Adrenal gland (tissue), 12 donors: ENCODE measurements around the gene CYP19A1. TPM values are rescaled to one million over a fixed set of nuclear protein-coding genes. Genes with fewer than 3 reads are reported as not detected.

Experiments used
- DNase-seq, 7 donors: peaks; one replicate each; pipeline ENCODE4 v3.0.0-alpha.2; 2019 to 2020
- H3K27ac ChIP-seq, 5 donors: fragments of 200-600 bp; sonication (generic) in 4 of 5; 1 replicate in 3 of 5; 2 replicates in 2 of 5; pipeline versions ENCODE4 v1.5.1 to v1.8.0; 2016 to 2020; ENCODE audit warnings: mild to moderate bottlenecking in 1 of 5
- H3K27me3 ChIP-seq: fragments of 200-600 bp; 2 replicates; pipeline ENCODE4 v1.8.0; 2021
- H3K36me3 ChIP-seq, 2 donors: fragments of 200-600 bp; replicated peaks in 1 of 2; 1 replicate in 1 of 2; 2 replicates in 1 of 2; pipeline versions ENCODE4 v1.5.1 to v1.8.0; 2018 to 2022
- H3K4me1 ChIP-seq, 2 donors: fragments of 200-600 bp; replicated peaks in 1 of 2; 1 replicate in 1 of 2; 2 replicates in 1 of 2; pipeline versions ENCODE4 v1.5.1 to v1.8.0; 2018 to 2021
- H3K4me3 ChIP-seq, 4 donors: fragments of 200-600 bp; sonication (generic) in 3 of 4; one replicate each; pipeline ENCODE4 v1.5.1; 2016 to 2018
- H3K9me3 ChIP-seq, 3 donors: fragments of 200-600 bp; sonication (generic) in 1 of 3; replicated peaks in 1 of 3; 1 replicate in 2 of 3; 2 replicates in 1 of 3; pipeline versions ENCODE4 v1.5.1 to v1.8.0; 2016 to 2021
- POLR2A ChIP-seq, 2 donors: fragments of 450-650 bp; IDR thresholded peaks; one replicate each; pipeline ENCODE4 v1.6.1; 2017; ENCODE audit warnings: antibody characterized with exemption in 2 of 2, mild to moderate bottlenecking in 2 of 2, moderate library complexity in 1 of 2
- WGBS, 4 donors: extraction: QIAGEN DNeasy Blood & Tissue Kit in 2 of 4; methylation state at CpG; one replicate each; pipeline versions ENCODE4 v1.1.5 to v1.1.7; 2013 to 2017; 5-methylcytosine and 5-hydroxymethylcytosine counted together
- intact Hi-C, 2 donors: fragments of 100-400 bp; cut with DNase I; formaldehyde crosslinking; loops; one replicate each; pipeline versions ENCODE4 v1.14.1 to v1.15.0; 2022 to 2023
- polyA plus RNA-seq, 3 donors: library from polyadenylated mRNA; stranded (reverse); fragments of 200-250 nt in 2 of 3; fragments of 350-450 nt in 1 of 3; fragmentation: Illumina TruSeq in 1 of 3; extraction: RNeasy Lipid Tissue Mini Kit (QIAGEN cat#74804) in 1 of 3; gene quantifications; one replicate each; pipeline ENCODE4 v1.2.3, GENCODE V29; 2013 to 2014
- total RNA-seq, 9 donors: library from RNA; depleted of rRNA in 4 of 9; stranded (reverse); fragments of >200 nt in 4 of 9; fragments of 120-200 nt in 1 of 9; fragmentation: NEBNext Ultra II Directional in 1 of 9; extraction: Animal tissue kit (Norgen Biotek cat#: 25700) in 1 of 9; gene quantifications; one replicate each; pipeline versions ENCODE4 v1.1.0 to v1.2.4, GENCODE V29; 2013 to 2023
- TF ChIP-seq, protein P1 (sequence below), 6 experiments: fragments of 450-650 bp in 4 of 6; fragments of 200-600 bp in 2 of 6; sonication (generic) in 1 of 6; IDR thresholded peaks; 1 replicate in 5 of 6; 2 replicates in 1 of 6; pipeline versions ENCODE4 v1.5.1 to v1.8.0; 2016 to 2021; ENCODE audit warnings: antibody characterized with exemption in 6 of 6, mild to moderate bottlenecking in 2 of 6, moderate library complexity in 1 of 6
- donor health status: healthy with polysubstance abuse.
- donor health status: Bipolar disorder and iron deficiency.
- donor health status: DM: yes; HTN: yes; CAD: no.
- donor health status: DM: no; HTN: no; CAD: no.
- donor health status: DM: no; HTN: no; CAD: no.
- donor health status: DM: yes; HTN: yes; CAD: no.

CYP19A1 gene
- total and polyA plus RNA-seq, 12 donors = 0.41 to 21.6 (median 1.3) TPM

DNA sequence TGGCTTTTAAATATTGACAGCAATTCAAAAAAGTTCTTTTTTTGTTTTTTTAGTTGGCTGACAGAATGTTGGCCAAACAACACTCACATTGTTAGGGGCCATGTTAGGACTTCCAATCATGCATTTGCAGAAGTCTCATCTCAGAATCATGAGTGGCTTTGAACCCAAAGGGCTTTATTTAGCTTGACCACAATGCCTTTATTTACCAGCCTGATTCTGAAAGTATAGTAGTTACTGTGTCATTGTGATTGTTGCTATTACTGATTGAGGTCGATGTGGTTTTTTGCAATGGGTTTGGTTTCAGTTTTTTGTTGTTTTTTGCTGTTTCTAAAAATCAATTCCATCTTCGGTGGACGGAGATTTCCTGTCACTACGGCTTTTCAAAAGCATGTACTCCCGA is 10.3 kb upstream of the CYP19A1 start:
- H3K9me3 ChIP-seq = no peaks in the 10 kb centered on the region
- H3K27ac ChIP-seq = peak overlapping the region in 1 of 5 donors; percentile 48
- no peaks in the 10 kb centered on the region for H3K4me1 ChIP-seq
- no peaks in the 10 kb centered on the region for H3K36me3 ChIP-seq
- no peaks in the 10 kb centered on the region for H3K27me3 ChIP-seq
- DNase-seq = no peak
- H3K4me3 ChIP-seq = no peak overlapping the region
- intact Hi-C loops = no loop called here
- TF ChIP-seq, protein P1, sequence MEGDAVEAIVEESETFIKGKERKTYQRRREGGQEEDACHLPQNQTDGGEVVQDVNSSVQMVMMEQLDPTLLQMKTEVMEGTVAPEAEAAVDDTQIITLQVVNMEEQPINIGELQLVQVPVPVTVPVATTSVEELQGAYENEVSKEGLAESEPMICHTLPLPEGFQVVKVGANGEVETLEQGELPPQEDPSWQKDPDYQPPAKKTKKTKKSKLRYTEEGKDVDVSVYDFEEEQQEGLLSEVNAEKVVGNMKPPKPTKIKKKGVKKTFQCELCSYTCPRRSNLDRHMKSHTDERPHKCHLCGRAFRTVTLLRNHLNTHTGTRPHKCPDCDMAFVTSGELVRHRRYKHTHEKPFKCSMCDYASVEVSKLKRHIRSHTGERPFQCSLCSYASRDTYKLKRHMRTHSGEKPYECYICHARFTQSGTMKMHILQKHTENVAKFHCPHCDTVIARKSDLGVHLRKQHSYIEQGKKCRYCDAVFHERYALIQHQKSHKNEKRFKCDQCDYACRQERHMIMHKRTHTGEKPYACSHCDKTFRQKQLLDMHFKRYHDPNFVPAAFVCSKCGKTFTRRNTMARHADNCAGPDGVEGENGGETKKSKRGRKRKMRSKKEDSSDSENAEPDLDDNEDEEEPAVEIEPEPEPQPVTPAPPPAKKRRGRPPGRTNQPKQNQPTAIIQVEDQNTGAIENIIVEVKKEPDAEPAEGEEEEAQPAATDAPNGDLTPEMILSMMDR (IDR thresholded peaks at IDR 0.05) = no peak
- TF ChIP-seq POLR2A (IDR thresholded peaks at IDR 0.05) = no peak
- 57 to 77% (median 62%) methylated on average over 5 of the region's 5 CpGs for WGBS, 4 donors

DNA sequence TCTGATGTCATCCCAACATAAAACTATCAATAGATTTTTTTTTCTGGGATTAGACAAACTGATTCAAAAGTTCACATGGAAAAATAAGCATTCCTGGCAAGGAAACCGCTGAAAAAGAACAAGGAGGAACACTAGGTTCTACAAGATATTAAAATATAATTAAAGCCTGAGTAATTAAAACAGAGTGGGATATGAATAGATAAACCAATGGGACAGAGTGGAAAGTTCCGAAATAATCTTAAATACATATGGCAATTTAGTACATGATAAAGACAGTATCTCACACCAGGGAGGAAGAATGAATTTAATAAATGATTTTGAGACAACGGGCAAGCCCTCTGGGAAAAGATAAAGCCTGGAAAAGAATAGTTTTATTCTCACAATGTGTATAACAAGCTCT is 7.7 kb upstream of the CYP19A1 start:
- Histone ChIP-seq H3K4me1 (peaks cover 5 to 7% of the 10 kb centered on the region in 2 donors), H3K4me3 (no peak overlapping the region), H3K27me3 (no peaks in the 10 kb centered on the region), H3K27ac (no peak overlapping the region), H3K9me3 (no peaks in the 10 kb centered on the region), H3K36me3 (no peaks in the 10 kb centered on the region)
- TF ChIP-seq POLR2A (IDR thresholded peaks at IDR 0.05) = no peak
- TF ChIP-seq, protein P1 (IDR thresholded peaks at IDR 0.05) = no peak
- intact Hi-C loops = no loop called here
- no peak for DNase-seq
- WGBS, 4 donors = 50 to 78% (median 71%) methylated on average over 3 of the region's 3 CpGs

DNA sequence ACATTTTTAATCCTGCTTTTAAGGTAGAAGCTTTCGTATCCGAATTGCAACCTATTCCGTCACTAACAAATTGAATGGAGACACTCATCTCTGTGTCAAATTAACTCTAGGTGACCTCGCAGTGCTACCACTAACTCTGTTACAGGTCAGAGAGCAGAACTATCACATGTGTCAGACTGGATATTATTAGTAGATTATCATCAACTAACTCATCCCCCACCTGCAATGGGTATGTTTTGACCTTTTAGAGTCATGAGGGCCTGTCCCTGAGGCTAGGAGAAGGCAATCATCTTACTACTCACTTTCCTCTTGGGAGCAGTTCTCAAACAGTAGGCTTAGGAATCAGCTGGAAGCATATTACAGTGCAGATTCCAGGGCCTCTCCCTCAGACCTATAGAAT is 5.1 kb upstream of the CYP19A1 start:
- intact Hi-C loops = no loop called here
- no peak for DNase-seq
- 88 to 95% (median 90%) methylated on average over 4 of the region's 4 CpGs for WGBS, 4 donors
- H3K9me3 ChIP-seq = no peaks in the 10 kb centered on the region
- peaks cover 5 to 7% of the 10 kb centered on the region in 2 donors for H3K4me1 ChIP-seq
- no peaks in the 10 kb centered on the region for H3K27me3 ChIP-seq
- H3K27ac ChIP-seq = no peak overlapping the region
- TF ChIP-seq POLR2A (IDR thresholded peaks at IDR 0.05) = no peak
- TF ChIP-seq, protein P1 (IDR thresholded peaks at IDR 0.05) = no peak
- H3K4me3 ChIP-seq = no peak overlapping the region
- H3K36me3 ChIP-seq = no peaks in the 10 kb centered on the region

DNA sequence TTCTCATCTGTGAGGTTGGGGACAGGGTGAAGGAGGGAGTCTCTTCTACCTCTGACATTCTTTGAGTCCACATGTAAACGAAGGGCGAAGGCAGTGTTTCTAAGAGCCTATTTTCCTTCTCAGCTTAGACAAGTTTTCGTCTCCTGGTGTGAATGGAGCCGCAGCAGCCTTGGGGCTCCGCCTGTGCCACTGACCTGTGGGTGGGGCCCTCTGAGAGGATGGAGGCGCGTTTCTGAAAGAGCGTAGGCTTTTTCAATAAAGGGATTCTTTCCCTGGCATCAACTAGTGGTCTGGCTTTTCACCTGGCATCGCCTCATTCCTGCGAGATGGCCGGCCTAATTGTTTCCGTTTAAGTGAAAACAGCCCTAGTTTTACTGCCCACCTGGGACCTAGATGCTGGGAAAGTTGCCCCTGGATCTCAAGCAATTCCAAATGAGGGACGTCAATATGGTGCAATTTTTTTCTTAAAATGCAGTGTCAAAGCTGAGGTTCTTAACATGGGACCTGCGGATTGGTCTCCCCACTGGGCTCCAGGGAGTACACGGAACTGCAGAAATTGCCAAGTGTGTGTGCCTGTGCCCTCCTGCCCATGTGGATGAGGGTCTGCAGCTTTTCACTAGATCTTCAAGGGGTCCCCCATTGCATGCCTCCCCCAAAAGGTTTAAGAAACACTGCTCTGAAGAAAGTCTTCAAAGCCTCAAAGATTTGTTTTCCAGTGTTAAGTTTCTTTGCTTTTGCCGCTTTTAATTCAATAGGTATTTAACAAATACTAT is 4.0 kb upstream of the CYP19A1 start:
- intact Hi-C loops = no loop called here
- Histone ChIP-seq H3K9me3 (no peaks in the 10 kb centered on the region), H3K4me1 (peaks cover 7 to 8% of the 10 kb centered on the region in 2 donors), H3K27ac (peak overlapping the region in 2 of 5 donors; percentile 57 to 66), H3K36me3 (no peaks in the 10 kb centered on the region), H3K4me3 (peak overlapping the region in 2 of 4 donors; percentile 4 to 47), H3K27me3 (no peaks in the 10 kb centered on the region)
- no peak for DNase-seq
- TF ChIP-seq, protein P1 (IDR thresholded peaks at IDR 0.05) = no peak
- no peak for TF ChIP-seq POLR2A (IDR thresholded peaks at IDR 0.05)
- WGBS, 4 donors = 62 to 73% (median 68%) methylated on average over 16 of the region's 16 CpGs
